OCI-LY1 (cell line): ENCODE data around the gene RAB8B.

Source experiments
- EZH2 ChIP-seq: fragments of 200-600 bp; sonication (generic), shearing (Covaris generic); IDR thresholded peaks from 2 replicates; pipeline ENCODE4 v1.8.0; 2017; ENCODE audit warnings: borderline replicate concordance, mixed run types, mild to moderate bottlenecking, antibody characterized with exemption, low read length, moderate library complexity, mixed read lengths
- TF ChIP-seq, protein P1 (sequence below): fragments of 200-600 bp; sonication (generic), shearing (Covaris generic); IDR thresholded peaks from 2 replicates; pipeline ENCODE4 v1.5.1; 2017; ENCODE audit warnings: mild to moderate bottlenecking, antibody characterized with exemption, low read length, moderate library complexity, mixed read lengths

- no peak for TF ChIP-seq EZH2
- TF ChIP-seq, protein P1, sequence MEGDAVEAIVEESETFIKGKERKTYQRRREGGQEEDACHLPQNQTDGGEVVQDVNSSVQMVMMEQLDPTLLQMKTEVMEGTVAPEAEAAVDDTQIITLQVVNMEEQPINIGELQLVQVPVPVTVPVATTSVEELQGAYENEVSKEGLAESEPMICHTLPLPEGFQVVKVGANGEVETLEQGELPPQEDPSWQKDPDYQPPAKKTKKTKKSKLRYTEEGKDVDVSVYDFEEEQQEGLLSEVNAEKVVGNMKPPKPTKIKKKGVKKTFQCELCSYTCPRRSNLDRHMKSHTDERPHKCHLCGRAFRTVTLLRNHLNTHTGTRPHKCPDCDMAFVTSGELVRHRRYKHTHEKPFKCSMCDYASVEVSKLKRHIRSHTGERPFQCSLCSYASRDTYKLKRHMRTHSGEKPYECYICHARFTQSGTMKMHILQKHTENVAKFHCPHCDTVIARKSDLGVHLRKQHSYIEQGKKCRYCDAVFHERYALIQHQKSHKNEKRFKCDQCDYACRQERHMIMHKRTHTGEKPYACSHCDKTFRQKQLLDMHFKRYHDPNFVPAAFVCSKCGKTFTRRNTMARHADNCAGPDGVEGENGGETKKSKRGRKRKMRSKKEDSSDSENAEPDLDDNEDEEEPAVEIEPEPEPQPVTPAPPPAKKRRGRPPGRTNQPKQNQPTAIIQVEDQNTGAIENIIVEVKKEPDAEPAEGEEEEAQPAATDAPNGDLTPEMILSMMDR: no peak
Observed at GRCh38 chr15:63169788-63170187, 19.6 kb upstream of the RAB8B start.
